ENCODE results near the gene DIDO1. TPM values are rescaled to one million over a fixed set of nuclear protein-coding genes. Genes with fewer than 3 reads are reported as not detected.

The DIDO1 gene
- total RNA-seq, 4 donors from 2014 or later, result 64.6 to 143 (median 79.2) TPM

DNA sequence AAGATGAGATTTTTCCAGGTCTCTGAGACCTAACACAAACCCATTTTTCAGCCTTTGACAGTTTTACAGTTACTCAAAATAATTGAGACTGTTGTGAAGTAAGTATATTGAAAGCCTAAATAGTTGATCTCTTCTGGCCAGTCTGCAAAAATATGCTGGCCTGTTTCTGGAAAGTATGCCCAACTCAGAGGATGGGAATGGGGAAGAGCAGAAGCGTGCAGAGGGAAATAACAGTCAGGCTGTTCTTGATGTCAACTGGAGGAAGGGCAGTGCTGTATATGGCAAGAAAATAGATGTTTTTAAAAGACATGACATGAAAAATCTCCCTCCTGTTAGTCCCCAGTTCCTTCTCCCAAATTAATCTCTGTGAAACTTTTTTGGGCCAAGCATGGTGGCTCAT is 15.5 kb upstream of the DIDO1 start:
- peaks cover 17% of the 10 kb centered on the region for H3K4me1 ChIP-seq

DNA sequence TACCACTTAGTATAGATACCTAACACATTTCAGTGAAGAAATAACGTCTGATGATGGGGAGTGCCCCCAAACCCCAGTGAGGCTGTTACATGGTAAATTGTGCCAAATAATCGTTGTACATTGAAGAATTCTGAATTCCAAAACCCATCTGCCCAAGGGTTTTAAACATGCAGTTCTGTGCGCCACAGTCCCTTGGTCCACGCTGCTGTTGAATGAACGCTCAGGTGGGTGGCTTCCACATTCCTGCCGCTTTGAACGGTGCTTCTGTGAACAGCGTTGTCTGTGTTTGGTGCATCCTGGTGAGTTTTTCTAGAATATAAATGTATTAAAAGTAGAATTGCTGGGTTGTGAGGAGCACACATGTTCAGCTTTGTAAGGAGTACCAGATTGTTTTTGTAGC is 14.6 kb upstream of the DIDO1 start:
- Histone ChIP-seq H3K4me3 (no peak overlapping the region), H3K4me1 (peaks cover 27% of the 10 kb centered on the region), H3K27ac (no peak overlapping the region), H3K9me3 (no peaks in the 10 kb centered on the region), H3K27me3 (no peaks in the 10 kb centered on the region), H3K36me3 (peaks cover 37% of the 10 kb centered on the region)
- DNase-seq (ENCODE audit: low spot score in 2 of 2), result no peak
- WGBS, result 89% methylated on average over 8 of the region's 8 CpGs
- no peak for TF ChIP-seq POLR2AphosphoS5 (IDR thresholded peaks at IDR 0.05)
- TF ChIP-seq POLR2A (IDR thresholded peaks at IDR 0.05), result no peak
- TF ChIP-seq EP300 (IDR thresholded peaks at IDR 0.05), result no peak
- TF ChIP-seq, protein P1, sequence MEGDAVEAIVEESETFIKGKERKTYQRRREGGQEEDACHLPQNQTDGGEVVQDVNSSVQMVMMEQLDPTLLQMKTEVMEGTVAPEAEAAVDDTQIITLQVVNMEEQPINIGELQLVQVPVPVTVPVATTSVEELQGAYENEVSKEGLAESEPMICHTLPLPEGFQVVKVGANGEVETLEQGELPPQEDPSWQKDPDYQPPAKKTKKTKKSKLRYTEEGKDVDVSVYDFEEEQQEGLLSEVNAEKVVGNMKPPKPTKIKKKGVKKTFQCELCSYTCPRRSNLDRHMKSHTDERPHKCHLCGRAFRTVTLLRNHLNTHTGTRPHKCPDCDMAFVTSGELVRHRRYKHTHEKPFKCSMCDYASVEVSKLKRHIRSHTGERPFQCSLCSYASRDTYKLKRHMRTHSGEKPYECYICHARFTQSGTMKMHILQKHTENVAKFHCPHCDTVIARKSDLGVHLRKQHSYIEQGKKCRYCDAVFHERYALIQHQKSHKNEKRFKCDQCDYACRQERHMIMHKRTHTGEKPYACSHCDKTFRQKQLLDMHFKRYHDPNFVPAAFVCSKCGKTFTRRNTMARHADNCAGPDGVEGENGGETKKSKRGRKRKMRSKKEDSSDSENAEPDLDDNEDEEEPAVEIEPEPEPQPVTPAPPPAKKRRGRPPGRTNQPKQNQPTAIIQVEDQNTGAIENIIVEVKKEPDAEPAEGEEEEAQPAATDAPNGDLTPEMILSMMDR (IDR thresholded peaks at IDR 0.05), result no peak

More for the DNA sequence above, 15.5 kb upstream of the DIDO1 start:
- Histone ChIP-seq H3K27me3 (no peaks in the 10 kb centered on the region), H3K4me3 (no peak overlapping the region), H3K9me3 (no peaks in the 10 kb centered on the region), H3K27ac (no peak overlapping the region), H3K36me3 (peaks cover 46% of the 10 kb centered on the region)
- TF ChIP-seq EP300 (IDR thresholded peaks at IDR 0.05), result no peak
- TF ChIP-seq POLR2A (IDR thresholded peaks at IDR 0.05), result no peak
- TF ChIP-seq, protein P1 (IDR thresholded peaks at IDR 0.05), result no peak
- TF ChIP-seq POLR2AphosphoS5 (IDR thresholded peaks at IDR 0.05), result no peak
- no peak for DNase-seq (ENCODE audit: low spot score in 2 of 2)
- WGBS, result 97% methylated on average over 1 of the region's 1 CpG

DNA sequence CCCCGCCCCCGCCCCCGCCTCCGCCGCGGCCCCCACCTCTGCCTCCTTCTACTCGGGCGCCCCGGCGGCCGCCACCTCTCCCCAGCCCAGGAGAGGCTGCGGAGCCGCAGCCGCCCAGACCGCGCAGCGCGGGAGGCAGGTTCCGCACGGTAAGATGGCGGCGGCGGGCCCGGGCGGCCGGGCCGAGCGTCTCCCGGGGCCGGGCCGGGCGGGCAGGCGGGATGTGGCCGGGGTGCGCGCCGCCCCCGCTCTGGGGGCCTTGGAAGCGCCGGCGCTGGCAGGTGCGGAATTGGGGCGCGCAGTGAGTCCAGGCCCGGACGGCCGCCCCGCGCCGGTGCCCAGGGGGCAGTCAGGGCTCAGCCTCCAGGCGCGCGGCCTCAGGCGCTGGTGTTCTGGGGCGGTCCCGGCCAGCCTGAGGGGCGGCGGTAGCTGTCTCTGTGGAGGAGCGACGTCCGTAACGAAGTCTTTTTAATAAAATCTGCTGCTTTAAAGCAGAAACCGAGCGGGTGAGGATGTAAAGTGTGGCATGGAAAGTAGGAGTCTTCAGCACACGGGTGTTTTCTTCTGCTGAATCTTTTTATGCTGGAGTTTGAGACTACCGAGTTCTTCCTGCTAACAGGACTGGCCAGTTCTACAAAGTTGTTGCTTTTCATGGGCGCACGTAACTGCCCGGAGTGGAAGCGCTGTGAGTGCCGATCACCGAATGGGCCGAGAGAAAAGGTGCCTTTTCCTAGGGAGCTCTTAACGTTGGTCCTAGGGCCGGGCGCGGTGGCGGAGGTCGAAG is 12.0 kb upstream of the DIDO1 start, which contains the start of gene GID8:
Gene GID8 (plus strand): TSS at position 43 of the 784 bp plus-strand sequence. CDS start 3,356 bp downstream, outside the sequence.
- Histone ChIP-seq H3K9me3 (no peaks in the 10 kb centered on the region), H3K4me1 (peaks cover 48% of the 10 kb centered on the region), H3K27me3 (no peaks in the 10 kb centered on the region), H3K27ac (peak within 1 kb of the TSS; percentile 92), H3K36me3 (peaks cover 17% of the 10 kb centered on the region), H3K4me3 (peak within 1 kb of the TSS; percentile 96)
- WGBS, result under 1% methylated on average over 17 of the region's 79 CpGs
- DNase-seq (ENCODE audit: low spot score in 2 of 2), result peak; percentile 76 to 81
- TF ChIP-seq POLR2A (IDR thresholded peaks at IDR 0.05), result no peak
- TF ChIP-seq EP300 (IDR thresholded peaks at IDR 0.05), result no peak
- TF ChIP-seq, protein P1 (IDR thresholded peaks at IDR 0.05), result no peak
- TF ChIP-seq POLR2AphosphoS5 (IDR thresholded peaks at IDR 0.05), result no peak

DNA sequence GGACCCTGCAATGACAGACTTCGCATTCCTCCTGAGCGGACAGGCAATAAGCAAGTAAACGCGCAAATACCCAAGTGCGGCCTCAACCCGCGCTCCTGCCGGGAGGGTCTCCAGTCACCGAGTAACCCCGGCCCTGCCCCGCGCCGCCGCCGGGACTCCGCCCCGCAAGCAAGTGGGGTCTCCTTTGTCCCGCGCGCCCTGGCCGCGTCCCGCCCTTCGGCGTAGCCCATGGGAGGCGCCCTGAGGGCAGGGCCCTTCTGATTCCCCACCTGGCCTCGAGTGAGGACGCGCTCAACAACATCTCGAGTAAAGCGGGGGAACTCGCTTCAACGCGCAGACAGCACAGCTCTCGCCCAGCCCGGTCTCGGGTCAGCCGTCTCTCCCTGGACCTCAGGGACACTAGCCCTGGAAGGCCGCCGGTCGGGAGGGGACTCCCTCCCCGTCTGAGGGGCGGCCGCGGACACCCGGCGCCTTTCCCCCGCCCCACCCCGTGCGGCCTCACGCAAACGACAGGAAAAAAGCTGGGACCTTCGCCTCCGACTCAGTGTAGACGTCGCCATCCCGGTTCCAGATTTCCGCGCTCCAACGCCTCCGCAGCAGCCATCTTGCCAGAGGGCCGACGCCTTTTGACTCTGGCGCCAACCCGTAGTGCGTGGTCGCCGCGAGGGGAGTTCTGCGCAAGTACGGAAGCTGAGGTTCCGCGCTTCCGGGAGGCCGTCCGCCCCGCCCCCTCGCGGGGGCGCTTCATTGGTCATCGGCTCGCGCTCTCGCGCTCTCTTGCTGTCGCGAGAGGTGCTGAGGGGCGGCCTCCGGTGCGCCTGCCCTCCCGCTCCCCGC is 11.2 kb upstream of the DIDO1 start:
- peak; percentile 97 to 99 for DNase-seq (ENCODE audit: low spot score in 2 of 2)
- peak overlapping the region; percentile 96 for H3K4me3 ChIP-seq
- H3K27ac ChIP-seq, result peak overlapping the region; percentile 92
- peaks cover 48% of the 10 kb centered on the region for H3K4me1 ChIP-seq
- TF ChIP-seq POLR2AphosphoS5 (IDR thresholded peaks at IDR 0.05) (peak; percentile 66 to 94 (median 87)), EP300 (IDR thresholded peaks at IDR 0.05) (no peak), POLR2A (IDR thresholded peaks at IDR 0.05) (peak in 1 of 2 donors; percentile 47)
- TF ChIP-seq, protein P1 (IDR thresholded peaks at IDR 0.05), result no peak
- no peaks in the 10 kb centered on the region for H3K9me3 ChIP-seq
- peaks cover 10% of the 10 kb centered on the region for H3K36me3 ChIP-seq
- no peaks in the 10 kb centered on the region for H3K27me3 ChIP-seq
- WGBS, result 1% methylated on average over 32 of the region's 92 CpGs
